Measurements from ENCODE around the gene HCN3.

GRCh38 chr1:155241069-155241679 lies 36.1 kb upstream of the HCN3 start:
- TF ChIP-seq CTCF (IDR thresholded peaks at IDR 0.05), result no peak
- TF ChIP-seq POLR2A (IDR thresholded peaks at IDR 0.05), result no peak
- no peak for TF ChIP-seq EP300 (IDR thresholded peaks at IDR 0.05)
